Activated CD4-positive, alpha-beta T cell treated with anti-CD3 and anti-CD28 coated beads, Interleukin-2, Interleukin-4, amounts not matched to agents 100 ng/mL and 50 ng/mL, durations not matched to agents 16 hours and 8 hours (primary cell): ENCODE measurements around the gene MAP4.
"Not testable (repeated sequence)": the region's sequence is repeated elsewhere in the genome, so short reads cannot be mapped to it uniquely, and the experiment has no call there.

Experiments
- DNase-seq: peaks from one replicate; pipeline ENCODE4 v3.0.0-alpha.2; 2020; ENCODE audit warnings: low spot score

Gene MAP4

GRCh38 chr3:47896736-47897135 is 119.5 kb downstream of the MAP4 start:
- DNase-seq = no peak

GRCh38 chr3:47895241-47895640 is 121.0 kb downstream of the MAP4 start:
- no peak for DNase-seq

GRCh38 chr3:47892286-47893040 is 123.8 kb downstream of the MAP4 start:
- DNase-seq = no peak

GRCh38 chr3:47891613-47892005 is 124.6 kb downstream of the MAP4 start:
- no peak for DNase-seq

- no peak for DNase-seq
Measured at GRCh38 chr3:47890828-47891612, 125.2 kb downstream of the MAP4 start.

- no peak for DNase-seq
Measured at GRCh38 chr3:47890126-47890827, 125.9 kb downstream of the MAP4 start.

GRCh38 chr3:47888986-47889757 is 127.0 kb downstream of the MAP4 start:
- DNase-seq = no peak

- DNase-seq = not testable (repeated sequence)
Measured at GRCh38 chr3:47887991-47888390, 128.2 kb downstream of the MAP4 start.

- no peak for DNase-seq
Measured at GRCh38 chr3:47885168-47885567, 131.0 kb downstream of the MAP4 start.

GRCh38 chr3:47884603-47885002 is 131.6 kb downstream of the MAP4 start:
- no peak for DNase-seq

- DNase-seq = no peak
Measured at GRCh38 chr3:47882338-47882737, 133.9 kb downstream of the MAP4 start.

- DNase-seq = no peak
Measured at GRCh38 chr3:47877719-47878118, 138.5 kb downstream of the MAP4 start.

GRCh38 chr3:47877290-47877689 is 138.9 kb downstream of the MAP4 start:
- DNase-seq = no peak

GRCh38 chr3:47874913-47875312 is 141.3 kb downstream of the MAP4 start:
- DNase-seq = no peak

GRCh38 chr3:47874438-47874837 is 141.8 kb downstream of the MAP4 start:
- DNase-seq = no peak

GRCh38 chr3:47872916-47873315 is 143.3 kb downstream of the MAP4 start:
- no peak for DNase-seq

GRCh38 chr3:47871389-47871788 is 144.8 kb downstream of the MAP4 start:
- DNase-seq = no peak

- no peak for DNase-seq
Measured at GRCh38 chr3:47870702-47871260, 145.4 kb downstream of the MAP4 start.

GRCh38 chr3:47870156-47870555 is 146.1 kb downstream of the MAP4 start:
- DNase-seq = no peak

- no peak for DNase-seq
Measured at GRCh38 chr3:47868306-47868705, 147.9 kb downstream of the MAP4 start.

- no peak for DNase-seq
Measured at GRCh38 chr3:47867451-47868044, 148.7 kb downstream of the MAP4 start.
